SK-MEL-5 (cell line): Measurements from ENCODE around the gene DTNBP1. TPM values are rescaled to one million over a fixed set of nuclear protein-coding genes. Genes with fewer than 3 reads are reported as not detected.
"Not testable (repeated sequence)": the region's sequence is repeated elsewhere in the genome, so short reads cannot be mapped to it uniquely, and the experiment has no call there.

ENCODE experiments used
- DNase-seq: peaks from one replicate; pipeline ENCODE4 v3.0.0-alpha.2; 2016; ENCODE audit warnings: low read depth, low spot score
- in situ Hi-C: cut with HindIII; loops from 2 replicates; pipeline ENCODE4 v1.10.0; 2016; ENCODE audit warnings: low sequenced_read_pairs, high pct_unique_total_duplicates, low pct_unique_long_range_greater_than_20kb
- total RNA-seq: library from RNA; depleted of rRNA; stranded (reverse); fragments of >200 nt; shearing (Covaris generic); gene quantifications from 2 replicates; pipeline ENCODE4 v1.2.3, GENCODE V29; 2014

DTNBP1 gene
- total RNA-seq, 1 experiment from 2014 or later: 8.3 TPM

DNA sequence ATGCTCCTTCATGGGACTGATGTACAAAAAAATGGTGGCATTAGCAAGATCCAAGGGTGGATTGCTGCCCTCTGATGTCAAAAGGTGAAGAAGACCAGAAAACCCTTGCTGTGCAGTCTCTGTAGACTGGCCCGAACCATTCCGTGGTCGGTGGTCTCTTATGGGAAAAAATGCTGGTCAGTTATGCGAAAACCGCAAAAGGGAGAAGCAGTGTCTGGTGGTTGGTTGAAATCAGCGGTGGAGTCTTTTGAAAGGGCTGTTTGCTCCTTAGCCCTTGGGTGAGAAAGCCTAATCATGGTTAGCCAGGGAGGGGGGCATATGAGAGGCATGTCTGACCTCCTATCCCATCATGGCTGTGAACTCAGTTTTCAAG, 108.1 kb downstream of the DTNBP1 start:
- no peak for DNase-seq

GRCh38 chr6:15553736-15554294, 109.0 kb downstream of the DTNBP1 start:
- no peak for DNase-seq

More for the DNA sequence above, 108.1 kb downstream of the DTNBP1 start:
- in situ Hi-C loops: no loop called here

GRCh38 chr6:15553031-15553430, 109.8 kb downstream of the DTNBP1 start:
- in situ Hi-C loops: no loop called here

More at GRCh38 chr6:15553736-15554294, 109.0 kb downstream of the DTNBP1 start:
- in situ Hi-C loops: no loop called here

GRCh38 chr6:15551798-15552197, 111.0 kb downstream of the DTNBP1 start:
- in situ Hi-C loops: no loop called here
- no peak for DNase-seq

More at GRCh38 chr6:15553031-15553430, 109.8 kb downstream of the DTNBP1 start:
- DNase-seq: no peak

DNA sequence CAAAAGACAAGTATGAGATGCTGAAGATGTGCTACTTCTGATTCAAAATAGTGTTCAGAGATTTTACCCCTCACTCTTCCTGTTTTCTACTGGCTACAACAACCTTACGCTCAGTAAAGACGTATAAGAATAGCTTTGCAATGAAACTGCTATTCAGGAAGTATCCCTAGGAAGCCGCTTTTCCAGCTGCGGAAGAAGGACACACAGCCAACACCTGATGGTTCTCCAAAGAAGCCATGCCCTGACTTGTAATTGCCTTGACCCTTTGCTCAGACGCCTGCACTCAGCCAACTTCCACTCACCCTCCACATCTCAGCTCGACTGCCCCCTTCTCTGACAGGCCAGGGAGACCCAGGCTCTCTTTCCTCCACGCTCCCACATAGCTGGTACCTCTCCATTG, 111.6 kb downstream of the DTNBP1 start:
- DNase-seq: no peak

DNA sequence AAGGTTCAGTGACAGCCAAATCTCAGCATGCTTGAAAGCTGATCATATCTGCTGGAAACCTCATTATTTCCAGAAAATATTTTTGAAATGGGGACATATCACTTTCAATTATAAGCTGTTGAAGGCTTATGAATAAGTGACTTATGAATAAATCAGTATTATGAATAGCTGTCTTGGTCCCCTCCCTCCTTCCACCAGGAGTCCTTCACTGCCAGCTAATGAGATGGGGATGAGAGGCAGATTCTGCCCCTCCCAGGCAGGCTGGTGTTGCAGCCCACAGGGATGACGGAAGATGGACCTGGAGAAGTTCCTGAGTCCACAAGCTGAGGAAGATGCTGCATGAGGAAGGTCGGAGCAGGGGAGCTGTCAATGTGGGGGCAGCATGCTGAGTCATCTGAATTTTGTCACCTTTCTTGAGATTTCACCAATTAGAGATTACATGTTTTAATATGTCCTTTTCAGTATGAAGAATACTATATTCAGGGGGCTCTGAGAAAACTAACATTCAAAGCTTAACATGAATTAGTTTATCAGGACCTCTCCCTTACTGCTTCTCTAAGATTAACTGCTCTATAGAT, 112.2 kb downstream of the DTNBP1 start:
- no peak for DNase-seq
- in situ Hi-C loops: no loop called here

More for the DNA sequence above, 111.6 kb downstream of the DTNBP1 start:
- in situ Hi-C loops: no loop called here

GRCh38 chr6:15549371-15549770, 113.5 kb downstream of the DTNBP1 start:
- in situ Hi-C loops: no loop called here
- no peak for DNase-seq

GRCh38 chr6:15547400-15547799, 115.4 kb downstream of the DTNBP1 start:
- DNase-seq: no peak
- in situ Hi-C loops: no loop called here

DNA sequence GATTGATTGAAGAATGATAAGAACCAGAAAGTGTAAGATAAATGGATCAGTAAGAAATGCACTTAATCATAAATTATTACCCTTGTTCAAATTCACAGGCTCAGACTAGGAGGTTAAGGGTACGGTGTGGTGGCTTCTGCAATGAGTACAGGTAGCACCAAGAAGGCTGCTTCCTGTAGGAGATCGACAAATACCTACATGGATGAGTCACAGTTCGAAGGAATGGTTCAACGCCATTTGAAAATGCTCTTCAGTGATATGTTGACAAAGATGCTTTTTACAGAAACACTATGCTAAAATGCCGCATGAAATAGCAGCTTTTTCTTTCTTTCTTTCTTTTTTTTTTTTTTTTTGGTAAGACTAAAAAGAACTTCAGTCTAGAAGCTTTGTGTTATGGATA, 116.2 kb downstream of the DTNBP1 start:
- no peak for DNase-seq
- in situ Hi-C loops: no loop called here

DNA sequence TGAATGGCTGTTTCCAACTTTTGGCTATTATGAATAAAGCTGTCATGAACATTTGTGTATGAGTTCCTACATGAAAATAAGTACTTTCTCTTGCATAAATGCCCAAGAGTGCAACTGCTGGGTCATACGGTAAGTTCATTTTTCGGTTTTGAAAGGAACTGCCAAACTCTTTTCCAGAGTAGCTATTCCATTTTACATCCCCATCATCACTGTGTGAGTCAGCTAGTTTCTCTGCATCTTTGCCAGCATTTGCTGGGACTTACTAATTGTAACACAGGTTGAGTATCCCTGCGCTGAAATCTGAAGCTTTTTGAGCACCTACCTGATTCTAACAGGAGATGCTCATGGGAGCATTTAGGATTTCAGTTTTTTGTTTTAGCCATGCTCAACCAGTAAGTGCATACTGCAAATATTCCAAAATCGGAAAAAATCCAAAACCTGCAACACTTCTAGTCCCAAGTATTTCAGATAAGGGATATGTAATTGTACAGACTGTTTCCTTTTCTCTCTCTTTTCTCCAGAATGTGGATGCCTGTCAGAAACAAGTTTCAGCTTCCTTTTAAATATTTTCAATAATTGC, 118.4 kb downstream of the DTNBP1 start:
- in situ Hi-C loops: no loop called here
- DNase-seq: no peak

GRCh38 chr6:15543332-15543917, 119.4 kb downstream of the DTNBP1 start:
- in situ Hi-C loops, DNase-seq: not testable (repeated sequence)

GRCh38 chr6:15539722-15540270, 123.0 kb downstream of the DTNBP1 start:
- in situ Hi-C loops: no loop called here
- no peak for DNase-seq

DNA sequence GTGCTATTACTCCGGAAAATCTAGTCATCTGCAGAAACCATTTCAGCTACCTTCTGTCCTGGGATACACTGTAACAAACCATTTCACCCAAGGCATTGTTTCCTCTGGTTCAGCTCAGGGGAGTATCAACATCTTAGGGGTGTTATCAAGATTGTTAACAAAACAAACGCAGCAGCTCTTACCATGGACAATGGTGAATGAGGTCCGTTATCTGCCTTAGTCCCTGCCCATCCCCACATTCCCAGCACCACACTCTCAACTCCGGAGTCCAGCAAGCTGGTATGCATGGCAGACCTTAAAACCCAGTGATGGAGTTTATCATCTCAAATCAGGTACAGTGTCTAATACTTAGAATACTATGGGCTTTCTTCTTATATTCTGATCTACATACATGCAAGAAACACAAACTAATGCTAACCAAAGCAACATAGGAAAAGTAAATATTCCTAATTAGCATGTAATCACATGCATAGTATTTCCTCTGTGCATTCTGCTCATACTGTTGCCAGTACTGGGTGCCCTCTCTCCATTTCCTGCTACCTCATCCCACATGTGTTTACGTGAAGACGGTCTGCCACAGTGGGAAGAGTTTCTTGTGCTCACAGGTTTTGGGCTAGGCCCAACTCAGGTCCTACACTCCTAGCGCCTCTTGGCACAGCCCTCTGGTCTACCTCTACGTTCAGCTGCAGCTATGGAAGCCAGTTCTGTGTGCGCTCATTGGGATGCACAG, 123.9 kb downstream of the DTNBP1 start:
- DNase-seq: no peak
- in situ Hi-C loops: no loop called here

DNA sequence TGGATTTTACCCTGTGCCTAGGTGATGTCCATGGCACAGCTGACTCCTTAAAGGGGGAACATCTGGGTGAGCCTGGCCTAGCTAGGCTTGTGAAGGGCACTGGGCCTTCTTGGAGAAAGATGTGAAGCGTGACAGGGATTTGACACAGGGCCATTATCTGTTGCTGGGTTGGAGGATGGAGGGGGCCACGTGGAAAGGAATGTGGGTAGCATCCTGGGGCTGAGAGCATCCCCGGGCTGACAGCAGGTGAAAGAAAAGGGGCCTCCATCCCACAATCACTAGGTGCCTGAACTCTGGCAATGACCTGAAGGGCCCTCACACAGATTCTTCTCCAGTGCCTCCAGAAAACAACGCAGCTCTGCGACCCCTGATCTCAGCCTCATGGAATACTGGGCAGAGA, 124.7 kb downstream of the DTNBP1 start:
- DNase-seq: no peak
- in situ Hi-C loops: no loop called here

DNA sequence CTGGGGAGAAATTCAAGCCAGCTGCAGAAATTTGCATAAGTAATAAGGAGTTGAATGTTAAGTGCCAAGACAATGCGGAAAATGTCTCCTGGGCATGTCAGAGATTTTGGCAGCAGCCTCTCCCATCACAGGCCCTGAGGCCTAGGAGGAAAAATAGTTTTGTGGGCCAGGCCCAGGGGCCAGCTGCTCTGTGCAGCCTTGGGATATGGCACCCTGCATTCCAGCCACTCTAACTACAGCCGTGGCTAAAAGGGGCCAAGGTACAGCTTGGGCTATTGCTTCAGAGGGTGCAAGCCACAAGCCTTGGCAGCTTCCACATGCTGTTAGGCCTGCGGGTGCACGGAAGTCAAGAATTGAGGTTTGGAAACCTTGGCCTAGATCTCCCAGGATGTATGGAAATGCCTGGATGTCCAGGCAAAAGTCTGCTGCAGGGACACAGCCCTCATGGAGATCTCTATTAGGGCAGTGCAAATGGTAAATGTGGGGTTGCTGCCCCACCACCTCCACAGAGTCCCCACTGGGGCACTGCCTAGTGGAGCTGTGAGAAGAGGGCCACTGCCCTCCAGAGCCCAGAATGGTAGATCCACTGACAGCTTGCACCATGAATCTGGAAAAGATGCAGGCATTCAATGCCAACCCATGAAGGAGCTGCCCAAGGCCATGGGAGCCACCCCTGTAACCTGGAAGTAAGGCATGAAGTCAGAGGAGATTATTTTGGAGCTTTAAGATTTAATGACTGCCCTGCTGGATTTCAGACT, 126.5 kb downstream of the DTNBP1 start:
- in situ Hi-C loops: no loop called here
- no peak for DNase-seq

- in situ Hi-C loops: no loop called here
- no peak for DNase-seq
Measured at GRCh38 chr6:15535495-15536197, 127.2 kb downstream of the DTNBP1 start.

DNA sequence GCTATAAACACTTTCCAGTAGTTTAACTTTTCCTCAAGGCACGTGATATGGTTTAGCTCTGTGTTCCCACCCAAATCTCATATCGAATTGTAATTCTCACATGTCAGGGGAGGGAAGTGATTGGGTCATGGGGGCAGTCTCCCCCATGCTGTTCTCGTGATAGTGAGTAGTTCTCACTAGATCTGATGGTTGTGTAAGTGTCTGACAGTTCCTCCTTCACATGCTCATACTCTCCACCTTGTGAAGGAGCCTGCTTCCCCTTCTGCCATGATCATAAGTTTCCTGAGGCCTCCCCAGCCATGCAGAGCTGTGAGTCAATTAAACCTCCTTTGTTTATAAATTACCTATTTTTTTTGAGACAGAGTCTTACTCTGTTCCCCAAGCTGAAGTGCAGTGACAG, 127.9 kb downstream of the DTNBP1 start:
- peak; percentile 50 for DNase-seq
- in situ Hi-C loops: no loop called here
